ENCODE results near the gene TNRC18. TPM values are rescaled to one million over a fixed set of nuclear protein-coding genes. Genes with fewer than 3 reads are reported as not detected.

The TNRC18 gene
- total RNA-seq, 1 experiment from 2014 or later = 37.7 TPM

DNA sequence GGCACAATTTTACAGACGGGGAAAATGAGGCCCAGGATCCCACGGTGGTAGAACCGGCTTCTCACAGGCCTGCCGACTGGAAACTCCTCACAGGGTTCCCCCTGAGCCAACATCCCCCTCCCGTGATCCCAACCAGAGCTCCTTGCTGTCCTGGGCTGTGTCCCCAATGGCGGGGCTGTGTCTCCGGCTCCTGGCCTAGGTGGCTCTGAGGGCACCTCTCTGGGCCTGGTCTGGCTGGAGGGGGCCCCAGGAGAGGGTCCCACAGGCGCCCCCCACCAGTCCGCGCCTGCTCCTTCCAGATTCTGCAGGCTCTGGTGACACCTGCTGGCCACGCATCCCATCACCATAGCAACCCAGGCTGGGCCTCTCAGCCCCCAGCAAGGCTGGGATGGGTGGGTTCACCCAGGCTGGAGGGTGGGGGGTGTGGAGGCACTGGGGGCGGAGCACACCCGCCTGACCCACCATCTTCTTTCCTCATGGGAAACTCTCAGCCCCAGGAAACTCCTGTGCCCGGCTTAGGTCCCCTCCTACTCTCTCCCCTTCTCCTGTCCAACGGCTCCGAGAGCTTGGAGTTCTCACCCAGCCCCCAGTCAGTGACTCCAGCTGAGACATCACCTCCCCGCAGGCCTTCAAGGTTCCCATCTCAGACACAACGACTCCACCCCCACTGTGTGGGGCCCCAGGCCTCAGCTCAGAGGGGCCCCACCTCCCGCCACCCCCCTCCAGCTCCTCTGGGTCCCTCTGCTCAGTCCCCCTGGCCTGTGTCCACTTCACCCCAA lies 27.1 kb upstream of the TNRC18 start:
- DNase-seq (ENCODE audit: low read depth) = no peak

GRCh38 chr7:5448378-5449037 lies 24.9 kb upstream of the TNRC18 start:
- no peak for DNase-seq (ENCODE audit: low read depth)

DNA sequence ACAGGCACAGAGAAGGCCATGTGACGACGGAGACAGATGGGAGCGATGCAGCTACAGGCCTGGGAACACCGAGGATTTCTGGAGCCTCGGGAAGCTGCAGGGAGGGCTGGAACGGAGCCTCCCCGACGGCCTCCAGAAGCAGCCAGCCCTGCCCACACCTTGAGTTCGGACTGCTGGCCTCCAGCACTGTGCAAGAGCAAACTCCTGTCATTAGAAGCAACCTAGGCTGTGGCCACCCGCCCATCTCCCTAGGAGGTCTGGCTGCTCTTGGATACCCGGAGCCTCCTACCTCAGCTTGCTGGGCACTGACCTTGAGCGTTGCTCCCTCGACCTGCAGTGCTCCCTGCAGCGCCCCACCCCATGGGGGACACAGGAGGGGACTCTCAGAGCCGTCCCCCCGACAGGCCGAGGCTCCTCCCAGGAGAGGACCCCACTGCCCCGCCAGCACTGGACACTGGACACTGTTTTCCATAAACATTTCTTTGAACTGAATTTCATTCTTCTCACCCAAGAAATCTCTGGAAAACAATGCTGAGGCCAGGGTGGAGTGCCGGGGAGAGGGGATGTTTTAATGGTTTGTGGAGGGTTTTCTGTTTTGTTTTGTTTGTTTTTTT lies 22.5 kb upstream of the TNRC18 start:
- no peak for DNase-seq (ENCODE audit: low read depth)

DNA sequence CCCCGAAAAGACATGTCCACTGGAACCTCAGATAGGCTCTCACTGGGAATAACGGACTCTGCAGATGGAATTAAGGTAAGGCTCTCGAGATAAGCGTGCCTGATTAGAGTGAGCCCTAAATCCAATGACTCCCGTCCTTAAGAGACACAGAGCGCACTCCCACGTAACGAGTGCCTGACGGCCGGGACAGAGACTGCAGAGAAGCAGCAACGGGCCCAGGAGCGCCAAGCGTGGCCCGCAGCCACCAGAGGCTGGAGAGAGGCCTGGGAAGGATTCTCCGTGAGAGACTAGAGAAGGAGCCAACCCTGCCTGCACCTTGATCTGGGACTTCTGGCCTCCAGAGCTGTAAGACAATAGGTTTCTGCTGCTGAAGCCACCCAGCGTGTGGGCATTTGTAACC lies 20.0 kb upstream of the TNRC18 start:
- no peak for DNase-seq (ENCODE audit: low read depth)

- DNase-seq (ENCODE audit: low read depth) = no peak
Observed at GRCh38 chr7:5442757-5443305, 19.2 kb upstream of the TNRC18 start.

GRCh38 chr7:5441840-5442503 lies 18.3 kb upstream of the TNRC18 start:
- no peak for DNase-seq (ENCODE audit: low read depth)

DNA sequence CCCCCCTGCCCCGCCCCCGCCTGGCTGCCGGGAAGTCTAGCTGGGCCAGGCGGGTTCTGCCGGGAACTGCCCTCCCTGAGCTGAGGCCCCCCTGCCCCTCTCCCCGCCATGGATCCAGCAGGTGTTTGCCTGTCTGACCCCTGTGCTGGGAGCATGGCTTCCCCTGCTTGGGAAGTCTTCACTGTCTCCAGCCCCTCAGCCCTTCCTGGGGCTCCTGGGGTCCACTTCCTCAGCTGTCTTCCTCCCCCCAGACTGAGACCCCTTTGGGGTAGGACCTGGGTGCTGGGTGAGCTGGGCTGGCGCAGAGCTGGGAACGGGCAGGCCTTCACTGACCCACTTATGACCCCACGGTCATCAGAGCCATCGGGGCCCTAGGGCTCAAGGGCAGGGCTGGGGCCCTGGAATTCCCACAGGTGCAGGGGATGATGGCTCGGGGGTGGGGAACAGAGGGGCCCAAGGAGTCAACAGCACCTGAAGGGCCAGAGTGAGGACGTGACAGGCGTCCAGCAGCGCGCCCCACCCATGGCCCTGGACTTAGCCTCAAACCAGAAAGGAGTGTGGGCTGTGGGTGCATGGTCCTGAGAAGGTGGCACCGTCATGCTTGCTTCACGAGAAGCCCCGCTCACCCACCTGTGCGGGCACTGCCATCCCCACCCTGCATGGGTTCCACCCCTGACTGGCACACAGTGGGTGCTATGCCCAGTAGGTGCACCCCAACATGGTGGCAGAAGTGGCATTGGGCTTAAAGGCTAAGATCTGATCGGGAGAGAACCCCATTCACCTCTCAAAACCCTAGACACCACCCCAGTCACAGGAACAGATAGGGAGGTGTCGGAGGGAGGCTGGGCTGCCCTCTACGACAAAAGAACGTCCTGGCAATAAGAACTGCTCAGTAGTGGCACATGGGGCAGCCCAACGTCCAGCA lies 16.2 kb upstream of the TNRC18 start:
- no peak for DNase-seq (ENCODE audit: low read depth)

- no peak for DNase-seq (ENCODE audit: low read depth)
Observed at GRCh38 chr7:5439209-5439571, 15.6 kb upstream of the TNRC18 start.

DNA sequence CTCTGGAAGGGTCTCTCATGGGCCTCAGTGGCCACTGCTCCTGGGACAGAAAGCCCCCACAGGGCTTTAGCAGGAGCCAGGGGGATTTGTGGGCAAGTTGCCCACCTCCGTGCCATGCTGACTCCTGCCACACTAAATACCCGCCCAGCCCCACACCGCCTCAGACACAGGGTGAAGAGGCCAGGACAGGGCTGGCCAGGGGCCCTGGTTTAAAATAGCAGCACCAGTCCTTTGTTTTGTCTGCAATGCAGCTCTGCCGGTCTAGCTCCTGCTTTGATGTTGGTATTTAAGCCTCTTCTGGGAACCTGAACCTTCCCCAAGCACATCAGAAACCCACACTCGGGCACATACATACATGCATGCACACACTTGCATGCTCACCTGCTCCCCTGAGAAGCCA lies 14.4 kb upstream of the TNRC18 start:
- DNase-seq (ENCODE audit: low read depth) = no peak

- peak; percentile 41 for DNase-seq (ENCODE audit: low read depth)
Observed at GRCh38 chr7:5437348-5437892, 13.8 kb upstream of the TNRC18 start.

DNA sequence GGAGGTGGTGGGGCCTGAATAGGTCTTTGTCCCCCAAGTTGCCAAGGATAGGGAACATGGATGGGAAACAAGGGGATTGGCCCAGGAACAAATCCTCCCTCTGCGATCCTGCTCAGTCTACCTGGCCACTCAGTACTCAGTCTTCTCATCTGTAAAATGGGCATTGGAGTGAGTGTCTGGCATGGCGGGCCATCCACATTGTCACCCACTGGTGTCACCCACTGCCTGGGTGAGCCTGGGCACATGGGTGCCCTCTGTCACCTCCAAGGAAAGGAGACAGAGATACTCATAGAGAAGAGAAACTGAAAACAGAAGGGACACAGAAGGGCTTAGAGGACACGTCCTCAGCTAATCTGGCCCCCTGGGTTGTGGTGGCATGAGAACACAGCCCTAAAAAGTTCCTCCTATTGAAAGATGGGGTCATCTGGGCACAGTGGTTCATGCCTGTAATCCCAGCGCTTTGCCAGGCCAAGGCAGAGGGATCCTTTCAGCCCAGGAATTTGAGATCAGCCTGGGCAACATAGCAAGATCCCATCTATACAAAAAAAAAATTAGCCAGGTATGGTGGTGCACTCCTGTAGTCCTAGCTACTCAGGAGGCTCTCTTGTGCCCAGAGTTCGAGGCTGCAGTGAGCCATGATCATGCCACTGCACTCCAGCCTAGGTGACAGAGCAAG lies 12.5 kb upstream of the TNRC18 start:
- DNase-seq (ENCODE audit: low read depth) = no peak

GRCh38 chr7:5435291-5436002 lies 11.8 kb upstream of the TNRC18 start:
- no peak for DNase-seq (ENCODE audit: low read depth)

GRCh38 chr7:5433181-5433580 lies 9.5 kb upstream of the TNRC18 start:
- DNase-seq (ENCODE audit: low read depth) = no peak

DNA sequence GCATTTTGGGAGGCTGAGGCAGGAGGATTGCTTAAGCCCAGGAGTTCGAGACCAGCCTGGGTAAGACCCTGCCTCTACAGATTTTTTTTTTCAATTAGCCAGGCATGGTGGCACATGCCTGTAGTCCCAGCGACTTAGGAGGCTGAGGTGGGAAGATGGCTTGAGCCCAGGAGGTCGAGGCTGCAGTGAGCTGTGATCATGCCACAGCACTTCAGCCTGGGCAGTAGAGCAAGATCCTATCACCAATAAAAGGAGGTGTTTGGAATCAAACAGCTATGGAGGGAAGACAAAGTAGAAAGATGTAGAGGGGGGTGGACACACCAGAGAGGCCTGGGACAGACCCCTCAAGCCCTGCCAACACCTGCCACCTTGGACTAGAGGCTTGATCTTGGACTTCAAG lies 9.1 kb upstream of the TNRC18 start:
- DNase-seq (ENCODE audit: low read depth) = no peak

GRCh38 chr7:5431560-5432015 lies 8.0 kb upstream of the TNRC18 start:
- DNase-seq (ENCODE audit: low read depth) = no peak

DNA sequence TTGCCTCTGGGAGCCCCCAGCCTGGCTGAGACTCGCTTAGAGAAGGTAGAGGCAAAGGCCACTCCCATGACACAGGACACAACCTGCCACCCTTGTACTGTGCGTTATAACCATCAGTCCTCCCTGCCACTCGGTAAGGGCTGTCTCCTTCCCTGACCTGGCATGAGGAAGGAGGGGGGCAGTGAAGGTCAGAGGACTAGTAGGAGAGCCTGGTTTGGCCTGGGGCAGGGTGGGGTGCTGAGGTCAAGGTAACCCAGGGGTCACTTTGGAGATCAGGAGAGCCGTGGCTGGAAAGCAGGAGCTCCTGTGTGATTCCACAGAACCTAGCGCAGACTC lies 6.9 kb upstream of the TNRC18 start:
- DNase-seq (ENCODE audit: low read depth) = no peak

GRCh38 chr7:5429857-5430611 lies 6.4 kb upstream of the TNRC18 start:
- peak; percentile 44 for DNase-seq (ENCODE audit: low read depth)

GRCh38 chr7:5429253-5429856 lies 5.7 kb upstream of the TNRC18 start:
- DNase-seq (ENCODE audit: low read depth) = peak; percentile 51

All from LHCN-M2 (cell line).